Rectal smooth muscle tissue (tissue), 1 donor: ENCODE data around the gene HSPG2.

Source experiments
- H3K27ac ChIP-seq: one replicate; pipeline ENCODE4 v1.7.0; 2013; ENCODE audit warnings: low read depth, low read length, inconsistent platforms
- H3K27me3 ChIP-seq: one replicate; pipeline ENCODE4 v1.7.0; 2013; ENCODE audit warnings: low read length; ENCODE audit not compliant: control insufficient read depth, insufficient read depth
- H3K36me3 ChIP-seq: one replicate; pipeline ENCODE4 v1.7.0; 2013; ENCODE audit warnings: low read length; ENCODE audit not compliant: control insufficient read depth, insufficient read depth
- H3K4me1 ChIP-seq: one replicate; pipeline ENCODE4 v1.7.0; 2013; ENCODE audit warnings: low read length; ENCODE audit not compliant: control insufficient read depth, insufficient read depth
- H3K4me3 ChIP-seq: one replicate; pipeline ENCODE4 v1.7.0; 2013; ENCODE audit warnings: low read length
- H3K9ac ChIP-seq: one replicate; pipeline ENCODE4 v1.7.0; 2013; ENCODE audit warnings: low read length

Gene HSPG2

DNA sequence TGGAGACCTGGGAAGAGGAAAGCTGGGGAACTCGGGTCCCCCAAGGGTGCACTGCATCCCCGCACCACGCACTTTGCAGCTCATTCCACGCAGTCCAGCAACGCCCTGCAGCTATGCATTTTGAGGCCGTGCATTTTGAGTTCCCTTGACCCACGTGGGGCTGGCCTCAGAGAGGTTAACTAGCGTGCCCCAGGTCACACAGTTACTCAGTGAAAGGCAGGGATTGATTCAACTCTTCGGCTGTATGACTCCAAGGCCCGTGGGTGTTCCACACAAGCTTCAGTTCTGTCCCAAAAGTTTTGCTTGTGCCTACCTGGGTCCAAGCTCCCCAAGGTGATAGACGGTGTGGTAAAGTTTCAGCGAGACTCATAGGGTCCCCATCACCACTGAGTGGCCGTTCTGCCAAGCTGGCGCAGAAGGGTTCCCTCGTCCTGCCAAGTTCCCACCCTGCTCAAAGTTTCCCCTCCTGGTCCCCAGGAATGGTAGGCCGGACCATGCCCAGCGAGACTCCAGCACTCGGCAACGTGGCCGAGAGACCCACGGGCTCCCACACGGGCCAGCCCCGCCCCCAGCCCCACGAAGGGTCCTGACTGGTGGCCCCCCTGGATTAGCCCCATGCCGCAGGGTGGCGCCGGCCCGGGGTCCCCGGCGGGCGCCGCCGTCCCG lies 611 bp downstream of the HSPG2 start:
- Histone ChIP-seq H3K27me3 (no peaks in the 10 kb centered on the region), H3K9ac (peak overlapping the region; percentile 96), H3K4me1 (peaks cover 62% of the 10 kb centered on the region), H3K27ac (peak overlapping the region; percentile 97), H3K4me3 (peak overlapping the region; percentile 94), H3K36me3 (no peaks in the 10 kb centered on the region)

- H3K27me3 ChIP-seq: no peaks in the 10 kb centered on the region
- H3K4me1 ChIP-seq: peaks cover 68% of the 10 kb centered on the region
- peak overlapping the region; percentile 96 for H3K9ac ChIP-seq
- peak overlapping the region; percentile 94 for H3K4me3 ChIP-seq
- H3K27ac ChIP-seq: peak overlapping the region; percentile 97
- no peaks in the 10 kb centered on the region for H3K36me3 ChIP-seq
These were observed 1.2 kb downstream of the HSPG2 start for GRCh38 chr1:21935891-21936365.

GRCh38 chr1:21935393-21935804 lies 1.7 kb downstream of the HSPG2 start:
- Histone ChIP-seq H3K27me3 (no peaks in the 10 kb centered on the region), H3K9ac (no peak overlapping the region), H3K4me3 (peak overlapping the region; percentile 94), H3K27ac (peak overlapping the region; percentile 97), H3K4me1 (peaks cover 70% of the 10 kb centered on the region), H3K36me3 (no peaks in the 10 kb centered on the region)

GRCh38 chr1:21933397-21934248 lies 3.5 kb downstream of the HSPG2 start:
- H3K4me3 ChIP-seq: peak overlapping the region; percentile 58
- no peaks in the 10 kb centered on the region for H3K27me3 ChIP-seq
- no peaks in the 10 kb centered on the region for H3K36me3 ChIP-seq
- peaks cover 58% of the 10 kb centered on the region for H3K4me1 ChIP-seq
- peak overlapping the region; percentile 97 for H3K27ac ChIP-seq
- H3K9ac ChIP-seq: peak overlapping the region; percentile 3

DNA sequence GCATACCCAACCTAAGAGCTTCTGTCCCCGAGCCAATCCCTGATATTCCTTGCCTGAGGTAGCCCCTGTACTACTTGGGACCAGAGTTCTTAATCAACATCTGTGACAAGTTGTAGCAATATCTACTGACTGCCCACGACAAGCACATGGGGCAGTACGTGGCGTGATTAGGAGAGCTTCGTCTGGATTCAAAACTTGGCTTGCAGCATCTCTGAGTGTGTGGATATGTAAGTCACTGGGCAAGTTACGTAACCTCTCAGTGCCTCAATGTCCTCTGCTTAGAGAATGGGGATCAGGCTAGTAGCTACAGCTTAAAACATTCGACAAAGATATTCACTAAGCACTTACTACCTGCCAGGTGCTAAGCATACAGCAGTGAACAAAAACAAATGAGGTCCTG lies 5.0 kb downstream of the HSPG2 start:
- H3K27me3 ChIP-seq: no peaks in the 10 kb centered on the region
- peaks cover 60% of the 10 kb centered on the region for H3K4me1 ChIP-seq
- peak overlapping the region; percentile 18 for H3K9ac ChIP-seq
- peak overlapping the region; percentile 25 for H3K4me3 ChIP-seq
- peak overlapping the region; percentile 97 for H3K27ac ChIP-seq
- H3K36me3 ChIP-seq: no peaks in the 10 kb centered on the region

- H3K4me3 ChIP-seq: peak overlapping the region; percentile 25
- H3K36me3 ChIP-seq: no peaks in the 10 kb centered on the region
- peak overlapping the region; percentile 97 for H3K27ac ChIP-seq
- H3K9ac ChIP-seq: peak overlapping the region; percentile 13
- peaks cover 65% of the 10 kb centered on the region for H3K4me1 ChIP-seq
- no peaks in the 10 kb centered on the region for H3K27me3 ChIP-seq
These were observed 5.7 kb downstream of the HSPG2 start for GRCh38 chr1:21931171-21932093.

DNA sequence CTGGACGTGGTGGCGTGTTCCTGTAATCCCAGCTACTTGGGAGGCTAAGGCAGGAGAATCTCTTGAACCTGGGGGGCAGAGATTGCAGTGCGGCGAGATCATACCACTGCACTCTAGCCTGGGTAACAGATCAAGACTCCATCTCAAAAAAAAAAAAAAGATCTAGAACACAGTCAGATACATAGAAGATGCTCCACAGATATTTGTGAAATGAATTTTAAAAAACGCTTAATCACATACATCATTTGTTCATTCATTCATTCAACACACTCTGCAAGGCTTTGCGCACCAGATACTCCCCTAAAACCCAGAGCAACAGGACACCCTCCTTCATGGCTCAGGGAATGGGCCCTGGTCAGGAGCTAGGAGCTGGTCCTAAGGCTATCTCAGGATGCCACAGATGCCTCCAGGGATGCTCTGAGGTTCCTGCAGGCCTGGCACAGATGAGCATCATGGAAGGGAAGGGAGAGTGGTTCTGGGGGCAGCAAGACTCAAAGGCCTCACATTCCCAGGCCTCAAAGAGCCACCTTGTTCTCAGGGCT lies 6.4 kb downstream of the HSPG2 start:
- Histone ChIP-seq H3K9ac (no peak overlapping the region), H3K4me1 (peaks cover 72% of the 10 kb centered on the region), H3K27ac (peak overlapping the region; percentile 97), H3K36me3 (no peaks in the 10 kb centered on the region), H3K4me3 (no peak overlapping the region), H3K27me3 (no peaks in the 10 kb centered on the region)

- no peak overlapping the region for H3K9ac ChIP-seq
- no peaks in the 10 kb centered on the region for H3K36me3 ChIP-seq
- no peaks in the 10 kb centered on the region for H3K27me3 ChIP-seq
- H3K4me1 ChIP-seq: peaks cover 74% of the 10 kb centered on the region
- no peak overlapping the region for H3K4me3 ChIP-seq
- peak overlapping the region; percentile 97 for H3K27ac ChIP-seq
These were observed 7.0 kb downstream of the HSPG2 start for GRCh38 chr1:21930080-21930571.

DNA sequence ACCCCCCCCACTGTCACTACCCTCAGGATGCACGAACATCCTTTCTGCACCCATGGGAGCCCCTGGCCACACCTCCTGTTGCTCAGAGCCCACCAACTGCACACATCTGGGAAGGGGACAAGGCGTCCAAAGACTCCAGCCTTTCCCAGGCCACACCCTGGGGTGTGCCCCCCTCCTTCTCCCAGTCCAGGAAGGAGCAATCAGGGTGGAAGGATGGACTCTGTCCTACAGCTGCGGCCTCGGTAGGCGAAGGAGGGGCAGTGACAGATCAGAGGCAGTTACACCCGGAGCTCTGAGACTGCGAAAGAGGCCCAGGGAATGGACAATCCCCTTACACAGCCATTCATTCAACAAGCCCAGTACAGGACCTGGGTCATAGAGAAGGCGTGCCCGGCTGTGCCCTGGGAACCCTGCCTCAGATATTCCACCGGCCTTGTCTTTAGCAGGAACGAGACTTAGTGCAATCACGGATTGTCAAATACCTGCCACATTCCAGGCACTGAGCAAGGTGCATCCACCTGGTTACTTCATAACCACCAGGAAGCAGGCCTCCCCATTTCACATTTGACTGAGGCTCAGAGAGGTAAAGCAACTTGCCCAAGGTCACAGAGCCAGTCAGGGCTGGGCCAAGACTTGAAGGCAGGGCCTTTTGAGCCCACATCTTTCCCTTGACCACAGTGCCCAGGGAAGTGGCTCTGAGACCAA lies 9.4 kb downstream of the HSPG2 start:
- H3K27me3 ChIP-seq: no peaks in the 10 kb centered on the region
- no peak overlapping the region for H3K9ac ChIP-seq
- H3K4me1 ChIP-seq: peaks cover 77% of the 10 kb centered on the region
- peak overlapping the region; percentile 7 for H3K4me3 ChIP-seq
- peak overlapping the region; percentile 96 for H3K27ac ChIP-seq
- H3K36me3 ChIP-seq: no peaks in the 10 kb centered on the region

GRCh38 chr1:21926814-21927532 lies 10.1 kb downstream of the HSPG2 start:
- H3K27me3 ChIP-seq: no peaks in the 10 kb centered on the region
- H3K9ac ChIP-seq: peak overlapping the region; percentile 74
- H3K4me3 ChIP-seq: peak overlapping the region; percentile 7
- peak overlapping the region; percentile 96 for H3K27ac ChIP-seq
- no peaks in the 10 kb centered on the region for H3K36me3 ChIP-seq
- peaks cover 77% of the 10 kb centered on the region for H3K4me1 ChIP-seq

- Histone ChIP-seq H3K4me1 (peaks cover 78% of the 10 kb centered on the region), H3K27ac (peak overlapping the region; percentile 96), H3K27me3 (no peaks in the 10 kb centered on the region), H3K4me3 (no peak overlapping the region), H3K36me3 (no peaks in the 10 kb centered on the region), H3K9ac (no peak overlapping the region)
These were observed 11.0 kb downstream of the HSPG2 start for GRCh38 chr1:21926065-21926464.
